Measurements from ENCODE around the gene NCOA1.

Gene NCOA1

GRCh38 chr2:24712296-24712695 lies 221.2 kb downstream of the NCOA1 start:
- Histone ChIP-seq H3K27ac (ENCODE audit: low read depth, low read length) (no peak overlapping the region), H3K36me3 (ENCODE audit: insufficient read depth, low read length) (peaks cover 13% of the 10 kb centered on the region)

DNA sequence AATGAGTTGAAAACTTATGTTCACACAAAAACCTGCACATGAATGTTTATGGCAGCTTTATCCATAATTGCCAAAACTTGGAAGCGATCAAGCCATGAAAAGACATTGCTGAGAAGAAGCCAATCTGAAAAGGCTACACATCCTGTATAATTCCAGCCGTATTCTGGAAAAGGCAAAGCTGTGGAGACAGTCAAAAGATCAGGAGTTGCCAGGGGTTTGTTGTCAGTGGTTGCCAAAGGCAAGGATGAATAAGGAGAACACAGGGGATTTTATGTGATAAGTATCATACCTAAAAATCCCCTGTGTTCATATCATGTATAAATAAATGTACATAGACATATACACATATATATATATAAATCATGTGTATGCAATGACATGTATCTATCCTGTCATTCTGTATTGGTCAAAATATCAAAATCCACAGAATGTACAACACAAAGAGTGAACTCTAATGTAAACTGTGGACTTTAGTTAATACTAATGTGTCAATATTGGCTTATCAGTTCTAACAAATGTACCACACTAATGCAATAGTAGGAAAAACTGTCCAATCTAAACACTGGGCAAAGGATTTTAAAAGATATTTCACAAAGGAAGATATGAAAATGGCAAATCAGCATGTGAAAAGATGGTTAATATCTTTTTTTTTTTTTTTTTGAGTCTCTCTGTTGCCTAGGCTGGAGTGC lies 226.4 kb downstream of the NCOA1 start:
- no peak overlapping the region for H3K4me3 ChIP-seq (ENCODE audit: low read depth in 1 of 2, low read length in 2 of 2)

More at GRCh38 chr2:24712296-24712695, 221.2 kb downstream of the NCOA1 start:
- Histone ChIP-seq H3K4me3 (ENCODE audit: low read depth in 1 of 2, low read length in 2 of 2) (no peak overlapping the region), H3K4me1 (ENCODE audit: insufficient read depth, low read length) (no peaks in the 10 kb centered on the region), H3K9me3 (ENCODE audit: low read length) (no peaks in the 10 kb centered on the region), H3K9ac (ENCODE audit: low read length) (no peak overlapping the region), H3K27me3 (ENCODE audit: control insufficient read depth in 1 of 2, insufficient read depth in 2 of 2, low read length in 2 of 2) (no peaks in the 10 kb centered on the region)

DNA sequence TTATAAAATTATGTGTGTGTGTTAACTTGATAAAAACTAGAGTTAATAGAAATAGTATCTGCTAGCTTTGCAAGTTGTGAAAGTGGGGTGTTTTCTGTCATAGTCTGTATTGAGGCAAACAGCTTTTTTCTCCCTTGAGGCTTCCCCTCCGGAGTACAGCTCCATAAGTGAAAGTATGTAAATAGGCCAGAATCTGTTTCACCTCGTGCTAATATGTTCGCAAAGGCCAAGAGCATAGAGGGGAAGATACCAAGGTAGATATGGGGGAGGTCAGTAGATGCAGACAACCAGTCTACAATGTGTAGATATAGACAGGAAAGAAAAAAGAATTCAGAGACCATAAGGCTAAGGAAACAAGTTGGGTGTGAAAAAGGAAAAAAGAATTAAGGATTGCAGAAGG lies 229.3 kb downstream of the NCOA1 start:
- Histone ChIP-seq H3K4me3 (ENCODE audit: low read depth in 1 of 2, low read length in 2 of 2) (no peak overlapping the region), H3K36me3 (ENCODE audit: insufficient read depth, low read length) (no peaks in the 10 kb centered on the region), H3K9me3 (ENCODE audit: low read length) (no peaks in the 10 kb centered on the region), H3K9ac (ENCODE audit: low read length) (no peak overlapping the region), H3K4me1 (ENCODE audit: insufficient read depth, low read length) (peaks cover 24% of the 10 kb centered on the region), H3K27ac (ENCODE audit: low read depth, low read length) (no peak overlapping the region), H3K27me3 (ENCODE audit: control insufficient read depth in 1 of 2, insufficient read depth in 2 of 2, low read length in 2 of 2) (no peaks in the 10 kb centered on the region)

More for the DNA sequence above, 226.4 kb downstream of the NCOA1 start:
- H3K4me1 ChIP-seq (ENCODE audit: insufficient read depth, low read length) = peaks cover 24% of the 10 kb centered on the region
- H3K27me3 ChIP-seq (ENCODE audit: control insufficient read depth in 1 of 2, insufficient read depth in 2 of 2, low read length in 2 of 2) = no peaks in the 10 kb centered on the region
- no peak overlapping the region for H3K27ac ChIP-seq (ENCODE audit: low read depth, low read length)
- peaks cover 7% of the 10 kb centered on the region for H3K36me3 ChIP-seq (ENCODE audit: insufficient read depth, low read length)
- no peak overlapping the region for H3K9ac ChIP-seq (ENCODE audit: low read length)
- H3K9me3 ChIP-seq (ENCODE audit: low read length) = no peaks in the 10 kb centered on the region

DNA sequence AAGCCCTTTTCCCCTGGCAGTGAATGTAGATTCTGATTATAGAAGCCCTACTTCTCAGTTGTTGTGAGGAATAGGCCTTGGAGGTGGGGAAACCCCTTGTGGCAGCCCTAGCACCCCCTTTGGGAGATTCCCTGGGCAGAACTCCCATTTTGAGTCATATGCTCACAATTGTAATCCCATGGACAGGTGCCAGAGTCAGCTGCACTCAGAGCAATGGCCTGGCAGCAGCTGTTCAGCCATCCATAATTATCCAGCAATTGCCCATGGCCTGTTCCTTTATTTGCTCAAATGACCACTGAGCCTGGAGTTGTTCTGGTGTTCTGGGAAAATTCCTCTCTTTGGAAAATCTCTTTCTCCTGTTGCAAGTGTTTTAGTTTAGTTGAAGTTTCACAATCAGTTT lies 230.4 kb downstream of the NCOA1 start:
- no peaks in the 10 kb centered on the region for H3K9me3 ChIP-seq (ENCODE audit: low read length)
- peaks cover 24% of the 10 kb centered on the region for H3K4me1 ChIP-seq (ENCODE audit: insufficient read depth, low read length)
- H3K4me3 ChIP-seq (ENCODE audit: low read depth in 1 of 2, low read length in 2 of 2) = no peak overlapping the region
- no peak overlapping the region for H3K9ac ChIP-seq (ENCODE audit: low read length)
- H3K36me3 ChIP-seq (ENCODE audit: insufficient read depth, low read length) = no peaks in the 10 kb centered on the region
- H3K27ac ChIP-seq (ENCODE audit: low read depth, low read length) = peak overlapping the region; percentile 30
- no peaks in the 10 kb centered on the region for H3K27me3 ChIP-seq (ENCODE audit: control insufficient read depth in 1 of 2, insufficient read depth in 2 of 2, low read length in 2 of 2)

DNA sequence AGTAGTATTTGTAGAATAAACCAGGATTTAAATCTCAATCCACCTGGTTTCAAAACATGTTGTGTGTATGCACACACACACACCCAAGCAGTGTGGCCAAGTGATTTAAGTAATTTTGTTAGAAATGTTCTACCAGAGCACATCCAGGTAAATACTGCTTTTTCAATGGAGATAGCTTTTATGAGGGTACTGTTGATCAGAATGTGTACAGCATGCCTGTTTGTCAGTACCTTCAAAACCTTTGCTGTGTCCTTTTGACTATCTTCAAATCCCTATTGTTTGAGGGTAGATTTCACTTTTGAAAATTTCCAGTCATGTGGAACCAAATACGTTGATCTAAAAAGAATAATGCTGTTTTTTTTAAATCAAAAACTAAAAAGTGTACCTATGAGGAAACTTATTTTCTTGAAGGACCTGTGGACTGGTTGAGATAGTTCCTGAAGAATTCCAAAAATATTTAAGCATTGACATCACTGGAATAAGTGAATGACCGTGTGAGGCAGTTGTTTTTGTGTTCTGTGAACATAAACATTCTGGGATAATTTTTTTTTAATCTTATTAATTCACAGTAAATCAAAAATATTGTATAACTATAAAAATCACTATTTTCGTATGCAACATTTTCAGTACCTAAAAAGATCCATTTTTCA lies 231.2 kb downstream of the NCOA1 start:
- Histone ChIP-seq H3K27ac (ENCODE audit: low read depth, low read length) (no peak overlapping the region), H3K27me3 (ENCODE audit: control insufficient read depth in 1 of 2, insufficient read depth in 2 of 2, low read length in 2 of 2) (no peaks in the 10 kb centered on the region), H3K4me1 (ENCODE audit: insufficient read depth, low read length) (peaks cover 24% of the 10 kb centered on the region), H3K4me3 (ENCODE audit: low read depth in 1 of 2, low read length in 2 of 2) (no peak overlapping the region), H3K9me3 (ENCODE audit: low read length) (no peaks in the 10 kb centered on the region), H3K36me3 (ENCODE audit: insufficient read depth, low read length) (no peaks in the 10 kb centered on the region), H3K9ac (ENCODE audit: low read length) (no peak overlapping the region)

GRCh38 chr2:24723191-24723590 lies 232.1 kb downstream of the NCOA1 start:
- no peaks in the 10 kb centered on the region for H3K27me3 ChIP-seq (ENCODE audit: control insufficient read depth in 1 of 2, insufficient read depth in 2 of 2, low read length in 2 of 2)
- H3K4me3 ChIP-seq (ENCODE audit: low read depth in 1 of 2, low read length in 2 of 2) = no peak overlapping the region
- no peaks in the 10 kb centered on the region for H3K9me3 ChIP-seq (ENCODE audit: low read length)
- no peak overlapping the region for H3K27ac ChIP-seq (ENCODE audit: low read depth, low read length)
- peaks cover 24% of the 10 kb centered on the region for H3K4me1 ChIP-seq (ENCODE audit: insufficient read depth, low read length)
- H3K36me3 ChIP-seq (ENCODE audit: insufficient read depth, low read length) = no peaks in the 10 kb centered on the region
- no peak overlapping the region for H3K9ac ChIP-seq (ENCODE audit: low read length)

- H3K9ac ChIP-seq (ENCODE audit: low read length) = no peak overlapping the region
- H3K36me3 ChIP-seq (ENCODE audit: insufficient read depth, low read length) = no peaks in the 10 kb centered on the region
- no peaks in the 10 kb centered on the region for H3K27me3 ChIP-seq (ENCODE audit: control insufficient read depth in 1 of 2, insufficient read depth in 2 of 2, low read length in 2 of 2)
- no peak overlapping the region for H3K27ac ChIP-seq (ENCODE audit: low read depth, low read length)
- peaks cover 24% of the 10 kb centered on the region for H3K4me1 ChIP-seq (ENCODE audit: insufficient read depth, low read length)
- no peaks in the 10 kb centered on the region for H3K9me3 ChIP-seq (ENCODE audit: low read length)
- H3K4me3 ChIP-seq (ENCODE audit: low read depth in 1 of 2, low read length in 2 of 2) = no peak overlapping the region
These were observed 232.6 kb downstream of the NCOA1 start for GRCh38 chr2:24723665-24724064.

DNA sequence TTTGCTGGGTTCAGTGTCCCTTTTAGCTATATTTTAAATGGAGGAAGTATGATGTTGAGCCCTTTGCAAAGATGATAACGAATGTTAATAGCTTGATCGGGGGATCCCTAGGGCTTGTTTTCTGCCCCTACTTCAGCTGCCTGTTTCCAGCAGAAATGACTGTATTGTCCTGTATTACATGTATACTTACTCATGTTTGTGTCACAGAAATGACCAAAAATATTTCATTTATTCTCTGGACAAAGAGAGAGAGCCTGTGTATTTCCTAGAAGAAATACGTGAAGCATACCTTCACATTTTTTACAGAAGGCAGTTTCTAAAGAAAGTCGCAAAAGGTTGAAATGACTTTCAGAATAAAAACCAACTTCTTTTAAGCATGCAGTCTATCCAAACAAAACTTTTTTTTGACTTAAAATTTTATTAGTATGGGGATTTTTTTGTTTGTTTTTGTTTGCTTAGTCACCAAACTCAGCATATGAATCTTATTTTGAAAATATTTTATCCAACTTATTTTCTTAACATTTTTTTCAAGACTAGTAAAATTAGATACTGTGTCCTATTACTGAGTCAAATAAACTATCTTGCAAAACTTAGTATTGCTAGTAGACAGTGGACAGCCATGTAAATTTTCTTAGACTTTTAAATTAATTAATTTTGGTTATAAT lies 233.2 kb downstream of the NCOA1 start:
- Histone ChIP-seq H3K4me3 (ENCODE audit: low read depth in 1 of 2, low read length in 2 of 2) (no peak overlapping the region), H3K4me1 (ENCODE audit: insufficient read depth, low read length) (peaks cover 24% of the 10 kb centered on the region), H3K27me3 (ENCODE audit: control insufficient read depth in 1 of 2, insufficient read depth in 2 of 2, low read length in 2 of 2) (no peaks in the 10 kb centered on the region), H3K27ac (ENCODE audit: low read depth, low read length) (no peak overlapping the region), H3K36me3 (ENCODE audit: insufficient read depth, low read length) (peaks cover 2% of the 10 kb centered on the region), H3K9ac (ENCODE audit: low read length) (no peak overlapping the region), H3K9me3 (ENCODE audit: low read length) (no peaks in the 10 kb centered on the region)

DNA sequence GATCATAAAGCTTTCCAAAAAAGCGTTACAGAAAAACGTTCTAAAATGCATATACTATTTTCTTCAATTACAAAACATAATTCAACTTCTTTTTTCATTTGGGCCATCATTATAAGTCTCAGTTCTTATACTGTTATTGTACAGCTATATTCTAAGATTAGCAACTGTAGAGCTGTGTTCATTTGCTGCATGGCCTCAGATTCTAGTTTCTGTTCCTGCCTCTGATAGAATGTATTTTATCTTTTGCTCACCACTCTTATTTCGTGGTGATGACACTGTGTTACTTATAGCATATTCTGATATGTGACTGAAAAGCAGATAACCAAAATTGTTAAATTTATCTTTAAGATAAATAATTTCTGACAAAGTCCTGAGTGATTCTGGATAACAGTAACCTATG lies 234.9 kb downstream of the NCOA1 start:
- H3K9ac ChIP-seq (ENCODE audit: low read length) = no peak overlapping the region
- H3K36me3 ChIP-seq (ENCODE audit: insufficient read depth, low read length) = peaks cover 11% of the 10 kb centered on the region
- H3K4me3 ChIP-seq (ENCODE audit: low read depth in 1 of 2, low read length in 2 of 2) = no peak overlapping the region
- no peak overlapping the region for H3K27ac ChIP-seq (ENCODE audit: low read depth, low read length)
- no peaks in the 10 kb centered on the region for H3K9me3 ChIP-seq (ENCODE audit: low read length)
- H3K27me3 ChIP-seq (ENCODE audit: control insufficient read depth in 1 of 2, insufficient read depth in 2 of 2, low read length in 2 of 2) = no peaks in the 10 kb centered on the region
- H3K4me1 ChIP-seq (ENCODE audit: insufficient read depth, low read length) = peaks cover 14% of the 10 kb centered on the region

GRCh38 chr2:24730481-24730880 lies 239.4 kb downstream of the NCOA1 start:
- H3K36me3 ChIP-seq (ENCODE audit: insufficient read depth, low read length) = peaks cover 18% of the 10 kb centered on the region
- H3K9ac ChIP-seq (ENCODE audit: low read length) = no peak overlapping the region
- no peaks in the 10 kb centered on the region for H3K9me3 ChIP-seq (ENCODE audit: low read length)
- H3K27me3 ChIP-seq (ENCODE audit: control insufficient read depth in 1 of 2, insufficient read depth in 2 of 2, low read length in 2 of 2) = no peaks in the 10 kb centered on the region
- no peak overlapping the region for H3K4me3 ChIP-seq (ENCODE audit: low read depth in 1 of 2, low read length in 2 of 2)
- no peak overlapping the region for H3K27ac ChIP-seq (ENCODE audit: low read depth, low read length)
- no peaks in the 10 kb centered on the region for H3K4me1 ChIP-seq (ENCODE audit: insufficient read depth, low read length)

DNA sequence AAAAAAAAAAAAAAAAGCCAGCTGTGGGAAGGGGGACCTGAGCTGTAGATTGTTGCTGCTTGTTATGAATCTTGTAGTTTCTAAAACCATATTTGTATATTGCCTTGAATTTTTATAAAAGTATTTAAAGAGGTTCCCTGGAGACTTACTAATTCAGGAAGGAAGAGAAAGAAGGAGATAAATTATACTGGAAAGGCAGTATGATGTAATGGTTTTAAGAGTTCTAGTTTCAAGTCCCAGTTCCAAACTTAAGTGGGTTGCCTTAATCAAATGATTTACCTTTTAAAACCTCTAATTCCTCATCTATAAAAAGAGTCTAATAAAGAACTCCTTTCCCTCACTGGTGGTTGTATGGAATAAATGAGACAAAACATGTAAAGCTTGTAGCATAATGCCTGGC lies 240.0 kb downstream of the NCOA1 start:
- Histone ChIP-seq H3K4me1 (ENCODE audit: insufficient read depth, low read length) (no peaks in the 10 kb centered on the region), H3K36me3 (ENCODE audit: insufficient read depth, low read length) (peaks cover 18% of the 10 kb centered on the region), H3K27ac (ENCODE audit: low read depth, low read length) (no peak overlapping the region), H3K4me3 (ENCODE audit: low read depth in 1 of 2, low read length in 2 of 2) (no peak overlapping the region), H3K9ac (ENCODE audit: low read length) (no peak overlapping the region), H3K27me3 (ENCODE audit: control insufficient read depth in 1 of 2, insufficient read depth in 2 of 2, low read length in 2 of 2) (no peaks in the 10 kb centered on the region), H3K9me3 (ENCODE audit: low read length) (no peaks in the 10 kb centered on the region)

All from muscle layer of colon (tissue), 2 donors.